22Rv1 (cell line): ENCODE measurements around the gene GAST.

Source experiments
- ZFX ChIP-seq: fragments of 450-650 bp; IDR thresholded peaks from 2 replicates; pipeline ENCODE4 v1.6.1; 2017; ENCODE audit warnings: antibody characterized with exemption, borderline replicate concordance
- TF ChIP-seq, protein P1 (sequence below): fragments of 450-650 bp; IDR thresholded peaks from 2 replicates; pipeline ENCODE4 v1.5.1; 2017; ENCODE audit warnings: mild to moderate bottlenecking

DNA sequence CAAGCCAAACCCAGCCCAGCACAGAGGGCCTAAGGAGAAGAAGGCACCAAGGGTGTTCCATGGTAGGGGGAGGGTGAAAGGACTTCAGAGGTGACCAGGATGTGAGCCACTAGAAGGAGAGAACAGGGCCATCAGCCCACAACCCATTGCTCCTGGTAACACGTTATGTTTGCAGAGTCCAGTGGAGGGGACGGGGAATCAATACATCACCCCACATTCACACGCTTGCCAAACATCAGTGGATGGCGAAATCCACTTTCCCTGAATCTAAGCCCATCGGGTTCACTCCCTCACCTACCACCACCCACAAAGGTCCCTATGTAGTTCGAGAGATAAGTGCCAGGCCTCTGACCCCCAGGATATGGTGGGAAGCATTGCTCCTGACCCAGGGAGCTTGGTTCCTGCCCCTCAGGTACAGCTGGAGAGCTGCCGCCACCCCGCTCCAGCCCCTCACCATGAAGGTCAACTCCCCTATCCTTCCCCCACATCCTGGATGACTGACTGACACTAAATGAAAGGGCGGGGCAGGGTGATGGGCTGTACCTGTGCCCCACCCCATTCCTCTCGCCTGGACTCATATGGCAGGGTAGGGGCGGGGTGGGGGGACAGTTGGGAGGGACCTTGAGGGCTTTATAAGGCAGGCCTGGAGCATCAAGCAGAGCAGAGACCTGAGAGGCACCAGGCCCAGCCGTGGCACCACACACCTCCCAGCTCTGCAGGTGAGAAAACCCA, at the start of gene GAST:
- TF ChIP-seq, protein P1, sequence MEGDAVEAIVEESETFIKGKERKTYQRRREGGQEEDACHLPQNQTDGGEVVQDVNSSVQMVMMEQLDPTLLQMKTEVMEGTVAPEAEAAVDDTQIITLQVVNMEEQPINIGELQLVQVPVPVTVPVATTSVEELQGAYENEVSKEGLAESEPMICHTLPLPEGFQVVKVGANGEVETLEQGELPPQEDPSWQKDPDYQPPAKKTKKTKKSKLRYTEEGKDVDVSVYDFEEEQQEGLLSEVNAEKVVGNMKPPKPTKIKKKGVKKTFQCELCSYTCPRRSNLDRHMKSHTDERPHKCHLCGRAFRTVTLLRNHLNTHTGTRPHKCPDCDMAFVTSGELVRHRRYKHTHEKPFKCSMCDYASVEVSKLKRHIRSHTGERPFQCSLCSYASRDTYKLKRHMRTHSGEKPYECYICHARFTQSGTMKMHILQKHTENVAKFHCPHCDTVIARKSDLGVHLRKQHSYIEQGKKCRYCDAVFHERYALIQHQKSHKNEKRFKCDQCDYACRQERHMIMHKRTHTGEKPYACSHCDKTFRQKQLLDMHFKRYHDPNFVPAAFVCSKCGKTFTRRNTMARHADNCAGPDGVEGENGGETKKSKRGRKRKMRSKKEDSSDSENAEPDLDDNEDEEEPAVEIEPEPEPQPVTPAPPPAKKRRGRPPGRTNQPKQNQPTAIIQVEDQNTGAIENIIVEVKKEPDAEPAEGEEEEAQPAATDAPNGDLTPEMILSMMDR = no peak
- TF ChIP-seq ZFX = no peak
